Activated CD4-positive, CD25-positive, alpha-beta regulatory T cell (primary cell): ENCODE results near the gene CADM1.

Source experiments
- DNase-seq, 4 experiments: peaks; one replicate each; lab custom pipeline; 2025; lab: John Stamatoyannopoulos, UW

CADM1 gene

GRCh38 chr11:115515647-115516395, 11.6 kb upstream of the CADM1 start:
- no peak for DNase-seq

DNA sequence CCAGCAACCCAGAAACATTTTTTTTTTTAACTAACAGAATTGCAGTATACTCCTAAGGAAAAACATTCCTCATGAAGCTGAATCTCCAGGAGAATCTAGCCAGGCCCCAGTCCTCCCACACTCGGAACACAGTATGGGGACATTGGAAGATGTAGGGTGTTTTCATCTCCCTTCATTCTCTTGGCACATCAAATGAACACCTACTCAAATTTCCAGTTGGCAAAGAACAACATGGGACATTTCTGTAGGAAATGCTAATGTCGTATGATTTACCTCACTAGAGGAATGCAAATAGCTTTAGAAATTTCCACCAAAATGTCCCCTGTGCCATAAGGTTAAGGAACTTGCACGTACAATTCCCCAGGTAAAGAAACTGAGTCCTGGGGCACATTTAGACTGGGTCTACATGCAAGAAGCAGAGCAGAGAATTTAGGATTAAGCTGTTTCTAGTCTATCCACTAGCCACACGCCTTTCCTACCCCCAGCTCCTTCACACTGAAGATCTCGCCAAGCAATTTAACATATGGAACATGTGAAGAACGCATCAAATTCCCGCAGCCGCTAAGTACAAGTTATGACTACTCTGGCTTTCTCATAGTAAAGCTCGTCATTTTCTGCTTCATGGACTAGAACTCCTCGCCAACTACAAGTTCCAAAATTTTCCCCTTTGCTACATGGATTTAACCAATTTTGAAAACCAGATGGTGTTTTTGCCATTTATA, 2.9 kb upstream of the CADM1 start:
- no peak for DNase-seq

- DNase-seq: no peak
Observed at GRCh38 chr11:115505175-115505574, 960 bp upstream of the CADM1 start.

- DNase-seq: no peak
Observed at GRCh38 chr11:115503886-115504275, 334 bp downstream of the CADM1 start.

DNA sequence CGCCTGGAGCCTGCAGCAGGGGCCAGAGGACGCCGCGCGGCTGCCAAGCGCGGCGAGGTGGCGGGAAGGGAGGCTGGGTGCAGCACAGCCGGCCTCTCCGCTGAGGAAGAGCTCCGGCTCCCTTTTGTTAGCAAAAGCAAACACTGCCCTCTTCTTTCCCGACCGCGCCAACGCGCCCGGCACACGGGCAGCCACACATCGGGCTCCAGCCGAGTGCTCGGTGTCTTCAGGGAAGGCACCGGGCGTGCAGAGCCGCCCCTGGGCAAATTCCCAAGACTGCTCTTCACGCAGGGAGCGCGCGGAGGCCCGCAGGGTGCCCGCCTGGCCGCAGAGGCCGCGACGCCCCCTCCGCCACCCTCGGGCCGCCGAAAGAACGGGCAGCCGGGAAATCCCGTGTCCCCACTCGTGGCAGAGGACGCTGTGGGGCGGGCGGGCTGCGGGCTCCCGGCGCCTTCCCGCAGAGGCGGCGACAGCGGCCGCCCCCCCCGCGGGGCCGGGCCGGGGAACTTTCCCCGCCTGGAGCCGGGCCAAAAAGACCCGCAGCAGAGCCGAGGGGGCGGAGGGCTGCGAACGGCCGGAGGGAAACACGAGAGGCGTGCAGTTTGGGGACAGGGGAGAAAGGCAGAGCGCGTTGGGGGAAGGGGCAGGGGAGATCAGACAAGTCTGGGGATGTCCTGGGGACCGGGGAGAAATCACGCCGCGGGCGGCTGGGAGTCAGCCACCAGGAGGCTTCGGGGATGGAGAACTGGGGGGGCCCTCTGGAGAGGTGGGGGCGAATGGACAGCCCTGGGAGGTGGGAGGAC, 931 bp downstream of the CADM1 start:
- DNase-seq: no peak

DNA sequence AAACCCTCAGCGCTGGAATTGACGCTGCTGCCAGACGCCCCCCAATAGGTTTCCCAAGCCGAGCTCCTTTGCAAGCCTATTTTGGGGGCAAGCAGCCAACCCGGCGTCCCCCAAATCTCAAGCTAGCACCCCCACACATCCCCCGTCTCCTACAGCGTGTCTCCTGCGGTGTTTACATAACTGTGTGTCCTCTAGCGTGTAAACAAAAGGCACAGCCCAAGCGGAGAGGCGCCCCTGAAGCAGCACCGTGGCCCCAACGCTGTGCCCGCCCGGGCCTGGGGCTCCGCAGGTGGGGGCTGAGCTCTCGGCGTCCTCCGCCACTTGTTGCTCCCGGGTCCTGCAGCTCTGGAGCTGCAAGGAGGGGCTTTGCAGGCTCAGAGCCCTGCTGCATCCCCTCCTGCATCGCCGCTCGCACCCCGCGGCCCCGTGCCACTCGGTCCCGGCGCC, 1.6 kb downstream of the CADM1 start:
- DNase-seq: no peak

GRCh38 chr11:115501893-115502589, 2.2 kb downstream of the CADM1 start:
- no peak for DNase-seq

- no peak for DNase-seq
Observed at GRCh38 chr11:115501502-115501892, 2.7 kb downstream of the CADM1 start.

GRCh38 chr11:115500547-115501501, 3.4 kb downstream of the CADM1 start:
- no peak for DNase-seq

GRCh38 chr11:115499891-115500290, 4.3 kb downstream of the CADM1 start:
- no peak for DNase-seq

DNA sequence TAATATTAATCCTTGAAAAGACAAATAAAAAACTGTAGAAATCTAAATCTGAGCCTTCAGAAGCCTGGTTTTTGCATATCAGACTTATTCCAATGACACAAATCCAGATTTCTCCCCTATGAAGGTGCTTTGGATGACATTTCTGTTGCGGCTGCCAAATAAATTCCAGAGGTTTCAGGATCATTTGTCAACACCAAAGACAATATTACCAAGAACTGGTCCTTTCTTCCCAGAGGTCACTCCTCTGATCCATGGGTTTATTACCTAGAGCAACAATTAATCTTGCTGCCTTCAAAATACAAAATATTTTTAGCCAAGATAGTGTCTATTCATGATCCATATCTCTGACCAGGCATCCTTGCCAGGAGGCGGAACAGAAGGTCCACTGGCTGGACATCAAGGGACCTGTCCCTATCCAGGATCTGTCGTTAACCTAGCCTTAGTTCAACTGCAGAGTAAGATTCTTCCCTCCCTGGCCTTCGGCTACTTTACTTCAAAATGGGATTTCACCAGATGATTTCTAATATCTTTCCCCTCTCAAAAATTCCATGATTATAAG, 4.9 kb downstream of the CADM1 start:
- no peak for DNase-seq

DNA sequence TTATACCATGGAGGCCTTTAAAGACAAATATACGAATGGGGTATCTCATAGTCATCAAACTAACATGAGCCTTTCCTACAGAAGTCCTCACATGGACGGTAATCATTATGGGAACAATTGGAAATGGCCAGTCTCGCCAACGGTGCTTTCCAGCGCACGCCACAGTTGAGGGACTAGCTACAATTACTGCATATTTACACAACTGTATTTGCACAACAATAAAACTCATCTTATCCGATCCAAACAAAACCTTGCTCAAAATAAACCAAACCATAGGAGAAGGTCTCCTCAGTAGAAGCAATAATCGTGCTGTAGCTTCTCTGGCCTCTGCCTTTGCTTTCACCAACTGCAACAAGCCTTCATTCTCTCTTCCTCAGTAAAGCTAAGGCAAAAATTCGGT, 5.9 kb downstream of the CADM1 start:
- DNase-seq: no peak

GRCh38 chr11:115497303-115497702, 6.9 kb downstream of the CADM1 start:
- DNase-seq: no peak

GRCh38 chr11:115496892-115497291, 7.3 kb downstream of the CADM1 start:
- no peak for DNase-seq

GRCh38 chr11:115493905-115494304, 10.3 kb downstream of the CADM1 start:
- no peak for DNase-seq

- DNase-seq: no peak
Observed at GRCh38 chr11:115493488-115493887, 10.7 kb downstream of the CADM1 start.

DNA sequence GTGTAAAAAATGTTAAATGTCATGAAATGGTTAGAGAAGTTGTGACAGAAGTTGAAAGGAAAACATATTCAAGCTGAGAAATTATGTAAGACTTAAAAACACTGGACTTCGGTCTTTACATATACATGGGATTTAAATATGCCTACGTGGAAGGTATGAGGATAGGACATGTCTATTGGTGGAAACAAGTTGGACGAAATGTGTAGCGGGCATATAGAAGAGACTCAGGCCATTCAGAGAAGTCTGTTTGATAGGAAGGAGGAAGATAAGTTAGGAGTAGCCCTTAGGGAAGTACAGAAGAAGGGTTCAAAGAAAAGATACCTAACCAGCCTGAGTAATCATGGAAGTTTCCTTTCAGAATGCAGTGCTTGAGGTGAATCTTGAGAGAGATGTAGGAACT, 14.7 kb downstream of the CADM1 start:
- DNase-seq: no peak

DNA sequence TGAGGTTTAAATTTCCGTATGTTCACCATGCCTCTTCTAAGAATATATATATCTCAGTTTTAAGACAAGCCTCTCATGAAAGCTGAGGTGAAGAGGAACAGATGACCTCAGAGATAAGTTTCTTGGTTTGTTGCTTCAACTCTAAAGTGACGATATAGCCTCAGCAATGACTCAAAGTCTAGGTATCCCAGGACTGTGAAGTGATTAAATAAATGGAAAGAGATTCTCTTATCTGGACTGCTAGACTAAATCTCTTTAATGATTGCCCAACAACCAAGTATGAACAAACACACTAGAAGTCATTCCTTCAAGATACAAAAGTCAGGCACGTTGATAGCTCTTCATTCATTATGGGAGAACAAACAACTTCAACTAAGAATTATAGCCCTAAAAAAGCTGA, 15.3 kb downstream of the CADM1 start:
- DNase-seq: no peak

- DNase-seq: no peak
Observed at GRCh38 chr11:115481528-115481927, 22.7 kb downstream of the CADM1 start.

DNA sequence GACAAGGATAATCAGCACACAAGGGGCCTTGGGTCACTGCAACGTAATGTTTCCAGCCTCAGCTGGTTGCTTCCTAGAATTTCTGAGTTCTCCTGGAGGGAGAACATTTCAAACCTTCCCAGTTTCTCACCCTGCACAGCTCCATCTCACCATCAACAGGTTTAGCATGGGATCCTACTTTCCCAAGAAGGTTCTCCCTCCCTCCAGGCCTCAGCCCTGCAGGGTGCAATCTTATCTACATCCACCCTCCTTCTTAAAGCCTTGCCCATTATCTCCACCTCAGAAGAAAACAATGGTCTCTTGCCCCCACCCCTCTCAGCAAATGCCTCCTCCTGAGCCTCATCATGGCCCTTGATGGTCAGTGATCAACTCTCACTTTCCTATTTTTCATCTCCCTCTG, 23.6 kb downstream of the CADM1 start:
- DNase-seq: no peak

DNA sequence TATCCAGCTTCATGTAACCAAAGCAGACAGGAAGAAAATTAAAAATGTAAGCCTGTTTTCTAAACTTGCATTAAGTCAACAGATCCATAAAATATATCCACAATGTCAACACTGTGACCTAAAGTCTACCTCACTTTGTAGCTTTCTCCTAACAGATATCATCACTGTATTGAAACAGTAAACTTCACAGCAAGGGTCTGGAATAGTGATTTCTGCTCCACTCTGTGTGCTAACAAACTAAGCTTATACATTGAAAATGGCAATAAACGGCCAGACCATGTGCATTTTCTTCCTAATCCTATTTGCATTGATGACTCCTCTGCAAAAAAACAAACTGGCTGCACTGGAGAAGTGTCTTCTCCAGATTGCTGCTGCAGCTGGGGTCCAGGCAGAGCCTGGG, 26.8 kb downstream of the CADM1 start:
- no peak for DNase-seq
